ENCODE data around the gene GRID2IP. TPM values are rescaled to one million over a fixed set of nuclear protein-coding genes. Genes with fewer than 3 reads are reported as not detected.

The GRID2IP gene
- total and polyA plus RNA-seq, 2 of the 13 experiments (the other 11 are each of a cell fraction or from before 2014, with no cell fraction given): 0.03 TPM; not detected in 1

DNA sequence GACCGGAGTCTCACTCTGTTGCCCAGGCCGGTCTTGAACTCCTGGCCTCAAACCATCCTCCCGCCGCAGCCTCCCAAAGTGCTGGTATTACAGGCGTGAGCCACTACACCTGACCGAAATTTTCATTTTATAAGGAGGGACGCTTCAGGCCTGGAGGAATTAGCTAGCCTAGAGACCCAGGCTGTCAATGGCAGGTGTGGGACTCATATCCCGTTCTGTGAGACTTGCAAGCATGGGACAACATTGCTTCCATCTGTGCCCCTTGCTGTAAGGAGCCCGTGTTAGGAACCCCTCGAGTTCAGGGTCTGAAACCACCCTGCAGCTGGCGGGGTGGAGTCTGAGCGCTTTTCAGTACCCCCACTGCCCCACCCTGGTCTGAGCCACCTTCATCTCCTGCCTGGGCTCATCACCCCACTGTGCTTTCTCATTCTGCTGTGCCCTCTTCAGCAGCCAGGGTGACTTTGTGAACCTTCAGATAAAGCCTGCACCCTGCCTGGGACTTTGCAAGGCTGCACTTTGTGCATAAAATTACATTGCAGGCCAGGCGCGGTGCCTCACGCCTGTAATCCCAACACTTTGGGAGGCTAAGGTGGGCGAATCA lies 102.2 kb downstream of the GRID2IP start (continued):
- TF ChIP-seq, protein P1, sequence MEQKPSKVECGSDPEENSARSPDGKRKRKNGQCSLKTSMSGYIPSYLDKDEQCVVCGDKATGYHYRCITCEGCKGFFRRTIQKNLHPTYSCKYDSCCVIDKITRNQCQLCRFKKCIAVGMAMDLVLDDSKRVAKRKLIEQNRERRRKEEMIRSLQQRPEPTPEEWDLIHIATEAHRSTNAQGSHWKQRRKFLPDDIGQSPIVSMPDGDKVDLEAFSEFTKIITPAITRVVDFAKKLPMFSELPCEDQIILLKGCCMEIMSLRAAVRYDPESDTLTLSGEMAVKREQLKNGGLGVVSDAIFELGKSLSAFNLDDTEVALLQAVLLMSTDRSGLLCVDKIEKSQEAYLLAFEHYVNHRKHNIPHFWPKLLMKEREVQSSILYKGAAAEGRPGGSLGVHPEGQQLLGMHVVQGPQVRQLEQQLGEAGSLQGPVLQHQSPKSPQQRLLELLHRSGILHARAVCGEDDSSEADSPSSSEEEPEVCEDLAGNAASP (CRISPR knock-in tag; IDR thresholded peaks at IDR 0.05; ENCODE audit: borderline replicate concordance): no peak
- TF ChIP-seq, protein P2, sequence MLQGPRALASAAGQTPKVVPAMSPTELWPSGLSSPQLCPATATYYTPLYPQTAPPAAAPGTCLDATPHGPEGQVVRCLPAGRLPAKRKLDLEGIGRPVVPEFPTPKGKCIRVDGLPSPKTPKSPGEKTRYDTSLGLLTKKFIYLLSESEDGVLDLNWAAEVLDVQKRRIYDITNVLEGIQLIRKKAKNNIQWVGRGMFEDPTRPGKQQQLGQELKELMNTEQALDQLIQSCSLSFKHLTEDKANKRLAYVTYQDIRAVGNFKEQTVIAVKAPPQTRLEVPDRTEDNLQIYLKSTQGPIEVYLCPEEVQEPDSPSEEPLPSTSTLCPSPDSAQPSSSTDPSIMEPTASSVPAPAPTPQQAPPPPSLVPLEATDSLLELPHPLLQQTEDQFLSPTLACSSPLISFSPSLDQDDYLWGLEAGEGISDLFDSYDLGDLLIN (CRISPR knock-in tag; IDR thresholded peaks at IDR 0.05; ENCODE audit: borderline replicate concordance): no peak
- TF ChIP-seq ZFP36 (IDR thresholded peaks at IDR 0.05; ENCODE audit: borderline replicate concordance, low read depth, low read length, partially characterized antibody): no peak
- TF ChIP-seq ZMYM3 (CRISPR knock-in tag; IDR thresholded peaks at IDR 0.05): 0 out of 2 replicates have a peak, but pooled peaks have one; percentile 10
- no peak for TF ChIP-seq ZNF484 (CRISPR knock-in tag; IDR thresholded peaks at IDR 0.05; ENCODE audit: borderline replicate concordance, low read depth)
- no peak for TF ChIP-seq SRF (IDR thresholded peaks at IDR 0.05; ENCODE audit: low read depth, low read length)
- TF ChIP-seq MBD4 (IDR thresholded peaks at IDR 0.05; ENCODE audit: borderline replicate concordance, low read length): no peak
- no peak for TF ChIP-seq ZNF777 (CRISPR knock-in tag; IDR thresholded peaks at IDR 0.05)
- TF ChIP-seq ZNF570 (CRISPR knock-in tag; IDR thresholded peaks at IDR 0.05; ENCODE audit: borderline replicate concordance): no peak
- no peak for TF ChIP-seq RFX5 (IDR thresholded peaks at IDR 0.05; ENCODE audit: low read depth, low read length)
- TF ChIP-seq YEATS4 (CRISPR knock-in tag; IDR thresholded peaks at IDR 0.05; ENCODE audit: borderline replicate concordance): no peak; the same call in 1 of the 2 replicates
- TF ChIP-seq SAP130 (CRISPR knock-in tag; IDR thresholded peaks at IDR 0.05; ENCODE audit: low read depth): peak; percentile 43
- no peak for TF ChIP-seq NKX3-1 (CRISPR knock-in tag; IDR thresholded peaks at IDR 0.05)
- TF ChIP-seq CEBPG (CRISPR knock-in tag; IDR thresholded peaks at IDR 0.05): no peak
- no peak for TF ChIP-seq PAWR (CRISPR knock-in tag; IDR thresholded peaks at IDR 0.05; ENCODE audit: borderline replicate concordance)
- TF ChIP-seq, protein P3, sequence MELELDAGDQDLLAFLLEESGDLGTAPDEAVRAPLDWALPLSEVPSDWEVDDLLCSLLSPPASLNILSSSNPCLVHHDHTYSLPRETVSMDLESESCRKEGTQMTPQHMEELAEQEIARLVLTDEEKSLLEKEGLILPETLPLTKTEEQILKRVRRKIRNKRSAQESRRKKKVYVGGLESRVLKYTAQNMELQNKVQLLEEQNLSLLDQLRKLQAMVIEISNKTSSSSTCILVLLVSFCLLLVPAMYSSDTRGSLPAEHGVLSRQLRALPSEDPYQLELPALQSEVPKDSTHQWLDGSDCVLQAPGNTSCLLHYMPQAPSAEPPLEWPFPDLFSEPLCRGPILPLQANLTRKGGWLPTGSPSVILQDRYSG (CRISPR knock-in tag; IDR thresholded peaks at IDR 0.05): no peak
- no peak for TF ChIP-seq ZNF709 (CRISPR knock-in tag; IDR thresholded peaks at IDR 0.05)
- TF ChIP-seq, protein P4, sequence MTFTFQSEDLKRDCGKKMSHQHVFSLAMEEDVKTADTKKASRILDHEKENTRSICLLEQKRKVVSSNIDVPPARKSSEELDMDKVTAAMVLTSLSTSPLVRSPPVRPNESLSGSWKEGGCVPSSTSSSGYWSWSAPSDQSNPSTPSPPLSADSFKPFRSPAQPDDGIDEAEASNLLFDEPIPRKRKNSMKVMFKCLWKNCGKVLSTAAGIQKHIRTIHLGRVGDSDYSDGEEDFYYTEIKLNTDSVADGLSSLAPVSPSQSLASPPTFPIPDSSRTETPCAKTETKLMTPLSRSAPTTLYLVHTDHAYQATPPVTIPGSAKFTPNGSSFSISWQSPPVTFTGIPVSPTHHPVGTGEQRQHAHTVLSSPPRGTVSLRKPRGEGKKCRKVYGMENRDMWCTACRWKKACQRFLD (CRISPR knock-in tag; IDR thresholded peaks at IDR 0.05; ENCODE audit: borderline replicate concordance): 0 out of 2 replicates have a peak, but pooled peaks have one; percentile 15
- TF ChIP-seq ZNF572 (CRISPR knock-in tag; IDR thresholded peaks at IDR 0.05): no peak
- peak; percentile 28; the same call in 1 of the 2 replicates for TF ChIP-seq ZFX (CRISPR knock-in tag; IDR thresholded peaks at IDR 0.05; ENCODE audit: low read depth)
- TF ChIP-seq TOPORS (CRISPR knock-in tag; IDR thresholded peaks at IDR 0.05): no peak
- no peak for TF ChIP-seq ZNF274 (CRISPR knock-in tag; IDR thresholded peaks at IDR 0.05)
- no peak for TF ChIP-seq ZNF101 (CRISPR knock-in tag; IDR thresholded peaks at IDR 0.05; ENCODE audit: borderline replicate concordance, low read depth)
- TF ChIP-seq ZNF343 (CRISPR knock-in tag; IDR thresholded peaks at IDR 0.05): 0 out of 2 replicates have a peak, but pooled peaks have one; percentile 37
- TF ChIP-seq ZNF20 (CRISPR knock-in tag; IDR thresholded peaks at IDR 0.05): no peak
- no peak for TF ChIP-seq FOXO1 (CRISPR knock-in tag; IDR thresholded peaks at IDR 0.05)
- TF ChIP-seq KAT7 (CRISPR knock-in tag; IDR thresholded peaks at IDR 0.05; ENCODE audit: borderline replicate concordance): no peak
